Measurements from ENCODE around the gene SGSM2. TPM values are rescaled to one million over a fixed set of nuclear protein-coding genes. Genes with fewer than 3 reads are reported as not detected.

SGSM2 gene
- total and polyA plus RNA-seq, 2 experiments from 2014 or later: 13.7 to 52.4 TPM

GRCh38 chr17:2388020-2388682, 50.9 kb downstream of the SGSM2 start (continued):
- TF ChIP-seq, protein P1, sequence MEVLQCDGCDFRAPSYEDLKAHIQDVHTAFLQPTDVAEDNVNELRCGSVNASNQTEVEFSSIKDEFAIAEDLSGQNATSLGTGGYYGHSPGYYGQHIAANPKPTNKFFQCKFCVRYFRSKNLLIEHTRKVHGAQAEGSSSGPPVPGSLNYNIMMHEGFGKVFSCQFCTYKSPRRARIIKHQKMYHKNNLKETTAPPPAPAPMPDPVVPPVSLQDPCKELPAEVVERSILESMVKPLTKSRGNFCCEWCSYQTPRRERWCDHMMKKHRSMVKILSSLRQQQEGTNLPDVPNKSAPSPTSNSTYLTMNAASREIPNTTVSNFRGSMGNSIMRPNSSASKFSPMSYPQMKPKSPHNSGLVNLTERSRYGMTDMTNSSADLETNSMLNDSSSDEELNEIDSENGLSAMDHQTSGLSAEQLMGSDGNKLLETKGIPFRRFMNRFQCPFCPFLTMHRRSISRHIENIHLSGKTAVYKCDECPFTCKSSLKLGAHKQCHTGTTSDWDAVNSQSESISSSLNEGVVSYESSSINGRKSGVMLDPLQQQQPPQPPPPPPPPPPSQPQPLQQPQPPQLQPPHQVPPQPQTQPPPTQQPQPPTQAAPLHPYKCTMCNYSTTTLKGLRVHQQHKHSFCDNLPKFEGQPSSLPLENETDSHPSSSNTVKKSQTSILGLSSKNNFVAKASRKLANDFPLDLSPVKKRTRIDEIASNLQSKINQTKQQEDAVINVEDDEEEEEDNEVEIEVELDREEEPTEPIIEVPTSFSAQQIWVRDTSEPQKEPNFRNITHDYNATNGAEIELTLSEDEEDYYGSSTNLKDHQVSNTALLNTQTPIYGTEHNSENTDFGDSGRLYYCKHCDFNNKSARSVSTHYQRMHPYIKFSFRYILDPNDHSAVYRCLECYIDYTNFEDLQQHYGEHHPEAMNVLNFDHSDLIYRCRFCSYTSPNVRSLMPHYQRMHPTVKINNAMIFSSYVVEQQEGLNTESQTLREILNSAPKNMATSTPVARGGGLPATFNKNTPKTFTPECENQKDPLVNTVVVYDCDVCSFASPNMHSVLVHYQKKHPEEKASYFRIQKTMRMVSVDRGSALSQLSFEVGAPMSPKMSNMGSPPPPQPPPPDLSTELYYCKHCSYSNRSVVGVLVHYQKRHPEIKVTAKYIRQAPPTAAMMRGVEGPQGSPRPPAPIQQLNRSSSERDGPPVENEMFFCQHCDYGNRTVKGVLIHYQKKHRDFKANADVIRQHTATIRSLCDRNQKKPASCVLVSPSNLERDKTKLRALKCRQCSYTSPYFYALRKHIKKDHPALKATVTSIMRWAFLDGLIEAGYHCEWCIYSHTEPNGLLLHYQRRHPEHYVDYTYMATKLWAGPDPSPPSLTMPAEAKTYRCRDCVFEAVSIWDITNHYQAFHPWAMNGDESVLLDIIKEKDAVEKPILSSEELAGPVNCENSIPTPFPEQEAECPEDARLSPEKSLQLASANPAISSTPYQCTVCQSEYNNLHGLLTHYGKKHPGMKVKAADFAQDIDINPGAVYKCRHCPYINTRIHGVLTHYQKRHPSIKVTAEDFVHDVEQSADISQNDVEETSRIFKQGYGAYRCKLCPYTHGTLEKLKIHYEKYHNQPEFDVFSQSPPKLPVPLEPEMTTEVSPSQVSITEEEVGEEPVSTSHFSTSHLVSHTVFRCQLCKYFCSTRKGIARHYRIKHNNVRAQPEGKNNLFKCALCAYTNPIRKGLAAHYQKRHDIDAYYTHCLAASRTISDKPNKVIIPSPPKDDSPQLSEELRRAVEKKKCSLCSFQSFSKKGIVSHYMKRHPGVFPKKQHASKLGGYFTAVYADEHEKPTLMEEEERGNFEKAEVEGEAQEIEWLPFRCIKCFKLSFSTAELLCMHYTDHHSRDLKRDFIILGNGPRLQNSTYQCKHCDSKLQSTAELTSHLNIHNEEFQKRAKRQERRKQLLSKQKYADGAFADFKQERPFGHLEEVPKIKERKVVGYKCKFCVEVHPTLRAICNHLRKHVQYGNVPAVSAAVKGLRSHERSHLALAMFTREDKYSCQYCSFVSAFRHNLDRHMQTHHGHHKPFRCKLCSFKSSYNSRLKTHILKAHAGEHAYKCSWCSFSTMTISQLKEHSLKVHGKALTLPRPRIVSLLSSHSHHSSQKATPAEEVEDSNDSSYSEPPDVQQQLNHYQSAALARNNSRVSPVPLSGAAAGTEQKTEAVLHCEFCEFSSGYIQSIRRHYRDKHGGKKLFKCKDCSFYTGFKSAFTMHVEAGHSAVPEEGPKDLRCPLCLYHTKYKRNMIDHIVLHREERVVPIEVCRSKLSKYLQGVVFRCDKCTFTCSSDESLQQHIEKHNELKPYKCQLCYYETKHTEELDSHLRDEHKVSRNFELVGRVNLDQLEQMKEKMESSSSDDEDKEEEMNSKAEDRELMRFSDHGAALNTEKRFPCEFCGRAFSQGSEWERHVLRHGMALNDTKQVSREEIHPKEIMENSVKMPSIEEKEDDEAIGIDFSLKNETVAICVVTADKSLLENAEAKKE (CRISPR knock-in tag; IDR thresholded peaks at IDR 0.05): no peak
- no peak for TF ChIP-seq POLR2AphosphoS5 (IDR thresholded peaks at IDR 0.05; ENCODE audit: low read depth)
- TF ChIP-seq ZNF331 (CRISPR knock-in tag; IDR thresholded peaks at IDR 0.05; ENCODE audit: low read depth): no peak
- no peak for TF ChIP-seq JUNB (IDR thresholded peaks at IDR 0.05; ENCODE audit: unreplicated experiment)
- no peak for TF ChIP-seq ZNF114 (CRISPR knock-in tag; IDR thresholded peaks at IDR 0.05)
- TF ChIP-seq CTCF (conservative IDR thresholded peaks at IDR 0.05; ENCODE audit: low read depth in 2 of 2): no peak
- TF ChIP-seq EZH2phosphoT487 (IDR thresholded peaks at IDR 0.05; ENCODE audit: unreplicated experiment): no peak
- no peak for TF ChIP-seq STAT1 (IDR thresholded peaks at IDR 0.05; ENCODE audit: unreplicated experiment)
- no peak for TF ChIP-seq EZH2 (IDR thresholded peaks at IDR 0.05; ENCODE audit: low read depth, unreplicated experiment)
- TF ChIP-seq CREB1 (CRISPR knock-in tag; IDR thresholded peaks at IDR 0.05; ENCODE audit: low read depth): no peak
